GM19239 (cell line): ENCODE measurements around the gene C1QL4.
"Not testable (repeated sequence)": the region's sequence is repeated elsewhere in the genome, so short reads cannot be mapped to it uniquely, and the experiment has no call there.

ENCODE experiments used
- DNase-seq: peaks from one replicate; pipeline ENCODE4 v3.0.0; 2011; ENCODE audit warnings: low spot score; ENCODE audit not compliant: insufficient read length
- FAIRE-seq: peaks from 2 replicates; lab custom pipeline; 2011; peaks lifted over from hg19 to GRCh38; lab: Jason Lieb, UNC

The C1QL4 gene

DNA sequence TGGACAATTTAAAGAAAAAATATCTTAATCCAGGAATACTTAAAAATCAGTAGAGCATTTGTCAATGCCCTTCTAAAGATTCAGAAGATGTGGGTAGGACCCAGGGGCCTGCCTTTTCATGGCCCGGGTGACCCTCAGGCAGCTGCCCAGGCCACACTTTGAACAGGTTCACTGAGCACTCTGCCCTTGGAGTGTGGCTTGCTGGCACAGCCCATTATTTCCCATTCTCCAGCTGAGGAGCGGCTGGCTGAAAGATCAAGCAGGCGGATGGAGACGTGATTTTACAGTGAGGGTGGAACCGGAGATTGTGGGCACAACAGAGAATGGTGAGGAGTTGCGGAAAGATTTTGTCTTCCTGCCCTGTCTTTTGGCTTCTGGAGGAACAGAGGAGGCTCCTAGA, 49.1 kb downstream of the C1QL4 start:
- DNase-seq = no peak
- no peak for FAIRE-seq

DNA sequence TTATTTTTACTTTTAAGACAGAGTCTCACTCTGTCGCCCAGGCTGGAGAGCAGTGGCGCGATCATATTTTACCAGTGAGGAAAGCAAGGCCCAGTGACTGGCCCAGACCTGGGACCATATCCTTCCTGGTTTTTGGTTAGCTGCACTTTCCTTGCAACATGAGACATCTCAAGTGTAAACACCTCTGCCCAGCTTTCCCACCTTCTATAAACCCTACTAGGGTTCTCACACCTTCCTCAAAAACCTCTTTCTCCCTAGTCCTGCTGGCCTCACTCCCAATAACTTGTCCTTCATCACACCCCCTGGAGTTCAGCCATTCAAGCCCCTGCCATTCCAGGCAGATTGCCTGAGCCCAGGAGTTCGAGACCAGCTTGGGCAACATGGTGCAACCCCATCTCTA, 52.3 kb downstream of the C1QL4 start:
- FAIRE-seq = no peak
- no peak for DNase-seq

- DNase-seq (no peak), FAIRE-seq (no peak)
Measured at GRCh38 chr12:49283541-49284429, 53.2 kb downstream of the C1QL4 start.

DNA sequence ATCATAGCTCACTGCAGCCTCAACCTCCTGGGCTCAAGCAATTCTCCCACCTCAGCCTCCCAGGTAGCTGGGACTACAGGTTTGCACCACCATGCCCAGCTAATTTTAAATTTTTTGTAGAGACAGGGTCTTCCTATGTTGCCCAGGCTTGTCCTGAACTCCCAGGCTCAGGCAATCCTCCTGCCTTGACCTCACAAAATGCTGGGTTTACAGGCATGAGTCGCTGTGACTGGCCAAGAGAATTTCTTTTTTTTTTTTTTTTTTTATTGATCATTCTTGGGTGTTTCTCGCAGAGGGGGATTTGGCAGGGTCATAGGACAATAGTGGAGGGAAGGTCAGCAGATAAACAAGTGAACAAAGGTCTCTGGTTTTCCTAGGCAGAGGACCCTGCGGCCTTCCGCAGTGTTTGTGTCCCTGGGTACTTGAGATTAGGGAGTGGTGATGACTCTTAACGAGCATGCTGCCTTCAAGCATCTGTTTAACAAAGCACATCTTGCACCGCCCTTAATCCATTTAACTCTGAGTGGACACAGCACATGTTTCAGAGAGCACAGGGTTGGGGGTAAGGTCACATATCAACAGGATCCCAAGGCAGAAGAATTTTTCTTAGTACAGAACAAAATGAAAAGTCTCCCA, 54.1 kb downstream of the C1QL4 start:
- not testable (repeated sequence) for DNase-seq, FAIRE-seq
